GM23248 (cell line): Measurements from ENCODE around the gene GYG2.

Experiments
- EZH2 ChIP-seq: fragments of 200-600 bp; sonication (generic); IDR thresholded peaks from 2 replicates; pipeline ENCODE4 v1.6.1; 2018; ENCODE audit warnings: antibody characterized with exemption, mild to moderate bottlenecking; ENCODE audit not compliant: insufficient read depth, poor library complexity, severe bottlenecking
- EZH2phosphoT487 ChIP-seq: fragments of 200-600 bp; sonication (generic); IDR thresholded peaks from 2 replicates; pipeline ENCODE4 v1.6.1; 2018; ENCODE audit warnings: antibody characterized with exemption, moderate library complexity, mild to moderate bottlenecking, low read depth; ENCODE audit not compliant: insufficient read depth

DNA sequence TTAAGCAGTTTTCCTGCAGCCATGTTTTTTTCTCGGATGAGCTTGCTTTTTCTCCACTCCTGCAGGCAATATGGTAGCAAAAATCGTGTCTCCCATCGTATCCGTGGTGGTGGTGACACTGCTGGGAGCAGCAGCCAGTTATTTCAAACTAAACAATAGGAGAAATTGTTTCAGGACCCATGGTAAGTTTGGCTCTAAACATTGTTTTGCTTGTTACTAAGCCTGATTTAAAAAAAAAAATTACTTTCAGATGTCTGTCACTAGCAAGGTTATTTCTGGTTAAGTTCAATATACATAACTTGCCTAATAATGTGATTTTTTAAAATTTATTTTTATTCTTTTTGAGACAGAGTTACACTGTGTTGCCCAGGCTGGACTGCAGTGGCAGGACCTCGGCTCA lies 17.5 kb upstream of the GYG2 start:
- TF ChIP-seq EZH2 (no peak), EZH2phosphoT487 (no peak)
